ENCODE measurements around the gene IGFN1.
"Not testable (repeated sequence)": the region's sequence is repeated elsewhere in the genome, so short reads cannot be mapped to it uniquely, and the experiment has no call there.

IGFN1 gene

DNA sequence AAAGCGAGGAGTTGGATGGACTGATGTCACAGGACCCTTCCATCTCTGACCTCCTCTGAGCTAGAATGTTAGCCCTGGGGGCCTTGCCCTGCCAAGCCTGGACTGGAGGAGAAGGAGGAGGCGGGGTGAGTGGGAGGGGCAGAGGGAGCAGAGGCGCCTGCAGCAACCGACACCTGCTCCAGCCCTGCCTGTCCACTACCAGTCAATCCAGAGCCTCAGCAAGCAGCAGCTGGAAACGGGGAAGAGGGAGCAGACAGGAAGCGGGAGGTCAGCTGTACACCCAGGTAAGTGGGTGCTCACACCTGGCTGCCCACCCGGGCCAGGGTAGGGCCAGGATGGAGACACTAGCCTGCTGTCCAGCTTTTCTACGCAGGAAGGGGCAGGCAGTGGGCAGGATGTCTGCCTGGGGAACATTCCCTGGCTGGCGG, at the start of gene IGFN1:
Gene IGFN1 (plus strand): TSS at position 201 of the 428 bp plus-strand sequence. CDS start 2,470 bp downstream, outside the sequence.
- DNase-seq, result no peak

GRCh38 chr1:201140941-201141260, 49.7 kb upstream of the IGFN1 start:
- DNase-seq, result no peak

DNA sequence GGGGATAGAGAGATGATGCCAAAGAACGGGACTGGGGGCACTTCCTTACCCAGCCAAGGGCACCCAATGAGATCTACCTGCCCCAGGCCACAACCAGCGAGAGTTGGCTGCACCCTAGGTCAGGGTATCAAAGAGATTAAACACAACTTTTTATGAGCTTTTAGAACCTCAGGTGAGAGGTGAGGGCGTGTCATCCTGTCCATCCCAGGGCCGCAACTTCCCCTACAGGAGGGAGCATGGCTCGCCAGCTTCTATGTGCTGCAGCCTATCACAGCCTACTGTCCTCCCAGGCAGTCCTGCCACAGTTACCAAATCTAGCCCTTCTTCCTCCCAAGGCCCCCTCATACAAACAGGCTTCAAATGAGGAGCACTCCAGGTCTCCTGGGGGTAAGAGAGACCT, 49.2 kb upstream of the IGFN1 start:
- no peak for DNase-seq

DNA sequence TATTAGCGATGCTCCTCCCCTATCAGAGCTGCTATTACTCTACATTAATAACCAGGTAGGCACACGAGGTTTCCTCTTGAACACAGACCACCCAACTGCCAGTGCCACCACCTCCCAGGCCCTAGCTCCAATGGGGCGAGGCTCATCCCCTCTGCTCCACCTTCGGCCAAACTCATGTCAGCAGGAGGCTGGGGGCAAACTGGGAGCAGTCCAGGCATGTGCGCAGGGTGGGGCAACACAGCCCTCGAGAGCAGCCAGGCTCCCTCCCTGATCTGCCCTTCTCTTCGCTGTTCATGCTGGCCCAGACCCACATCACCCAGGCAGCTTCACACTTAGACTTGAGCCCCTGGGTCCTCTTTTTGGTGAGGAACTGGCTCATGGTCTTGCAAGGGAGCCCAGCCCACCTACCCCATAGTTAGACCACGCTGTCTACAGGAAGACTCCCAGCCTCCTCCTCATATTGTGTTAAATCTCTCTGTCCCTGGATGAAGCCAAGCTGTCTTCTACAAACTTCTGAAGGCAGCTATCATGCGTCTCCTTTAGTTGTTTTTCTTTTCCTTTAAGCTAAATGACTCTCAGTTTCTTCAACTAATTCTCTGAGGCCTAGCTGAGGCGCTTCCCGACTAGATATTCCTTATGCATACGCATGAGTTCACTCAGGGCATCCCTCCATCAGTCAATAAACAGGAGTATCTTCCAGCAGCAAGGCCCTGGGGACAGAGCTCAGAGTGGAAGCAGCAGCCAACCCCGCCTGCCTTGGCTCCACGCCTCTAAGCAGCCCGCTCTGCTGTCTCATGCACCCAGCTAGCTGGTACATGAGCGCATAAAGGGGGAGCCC, 48.4 kb upstream of the IGFN1 start:
- no peak for DNase-seq

GRCh38 chr1:201142849-201143725, 47.5 kb upstream of the IGFN1 start:
- DNase-seq, result no peak

DNA sequence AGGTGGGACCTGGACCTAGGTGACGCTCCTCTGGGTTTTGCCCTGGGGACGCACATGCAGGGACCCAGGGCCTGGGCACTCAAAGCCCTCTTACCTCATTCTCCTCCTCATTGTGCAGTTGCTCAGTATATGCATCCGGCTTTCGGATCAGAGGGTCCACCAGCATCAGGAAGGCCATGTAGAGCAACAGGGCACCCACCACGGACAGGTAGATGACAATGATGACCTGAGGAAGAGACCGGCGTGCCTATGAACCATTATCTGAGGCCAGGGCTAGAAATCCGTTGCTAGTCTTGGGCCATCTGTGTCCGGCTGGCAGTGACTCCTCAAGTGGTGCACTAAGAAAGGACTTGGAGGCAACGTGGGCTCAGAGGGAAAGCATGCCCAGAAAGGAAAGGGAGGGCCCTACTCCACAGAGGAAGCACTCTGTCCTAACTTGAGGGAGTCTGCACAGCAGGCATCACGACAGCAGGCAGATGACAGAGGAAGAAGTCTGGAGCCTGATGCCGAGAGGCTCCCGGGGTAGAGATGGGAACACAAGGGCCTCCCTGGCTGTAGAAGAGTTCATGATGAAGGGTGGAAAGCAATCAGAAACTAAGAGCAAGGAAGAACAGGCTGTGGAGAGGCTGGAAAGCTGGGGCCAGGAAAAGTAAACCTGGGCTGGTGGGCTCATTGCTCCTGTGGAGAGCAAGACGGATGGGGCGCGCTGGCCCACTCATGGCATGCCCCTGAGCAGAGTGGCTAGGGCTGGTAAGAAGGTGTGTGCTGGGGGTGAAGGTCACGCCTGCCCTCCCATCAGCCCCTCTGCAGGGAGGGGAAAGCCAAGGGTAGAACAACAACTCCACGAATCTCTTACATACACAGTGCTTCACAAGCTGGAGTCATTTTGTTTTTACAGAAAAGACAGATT, 46.6 kb upstream of the IGFN1 start:
- no peak for DNase-seq

- DNase-seq, result no peak
Observed at GRCh38 chr1:201144701-201145100, 45.9 kb upstream of the IGFN1 start.

DNA sequence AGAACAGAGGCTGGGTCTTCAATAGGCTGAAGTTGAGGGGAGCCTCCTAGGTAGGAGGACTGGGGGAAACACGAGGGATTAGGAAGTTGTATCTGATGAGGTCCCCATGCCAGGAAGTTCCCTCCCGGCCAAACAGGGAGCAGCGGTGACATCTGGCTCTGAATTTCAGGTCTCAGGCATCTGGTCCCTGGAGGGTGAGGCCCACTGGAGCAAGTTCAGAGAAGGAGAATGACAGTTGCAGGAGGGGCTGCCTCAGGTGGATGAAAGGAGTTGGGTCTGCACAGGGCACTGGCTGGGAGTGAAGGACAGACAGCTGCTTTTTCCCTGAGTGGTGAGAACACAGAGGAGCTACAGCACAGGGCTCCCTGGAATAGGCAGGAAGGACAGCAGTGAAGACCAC, 45.5 kb upstream of the IGFN1 start:
- no peak for DNase-seq

DNA sequence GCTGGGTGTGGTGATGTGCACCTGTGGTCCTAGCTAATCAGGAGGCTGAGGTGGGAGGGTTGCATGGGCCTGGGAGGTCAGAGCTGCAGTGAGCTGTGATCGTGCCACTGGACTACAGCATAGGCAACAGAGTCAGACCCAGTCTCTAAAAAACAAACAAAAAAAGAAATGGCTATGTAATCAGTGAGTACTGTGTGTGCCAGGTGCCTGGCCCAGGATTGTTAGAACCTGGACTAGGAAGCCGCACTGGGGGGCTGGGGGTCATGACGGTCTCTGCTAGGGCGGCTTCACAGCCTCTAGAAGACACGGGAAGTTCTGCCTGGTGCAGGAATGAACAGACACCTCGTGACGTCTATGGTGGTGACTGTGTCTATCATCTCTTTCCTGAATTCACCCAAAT, 44.8 kb upstream of the IGFN1 start:
- DNase-seq, result no peak

GRCh38 chr1:201146626-201147390, 43.8 kb upstream of the IGFN1 start:
- DNase-seq, result no peak

- no peak for DNase-seq
Observed at GRCh38 chr1:201147396-201148015, 43.1 kb upstream of the IGFN1 start.

- no peak for DNase-seq
Observed at GRCh38 chr1:201149400-201149799, 41.2 kb upstream of the IGFN1 start.

GRCh38 chr1:201153474-201154388, 36.9 kb upstream of the IGFN1 start:
- DNase-seq, result no peak

DNA sequence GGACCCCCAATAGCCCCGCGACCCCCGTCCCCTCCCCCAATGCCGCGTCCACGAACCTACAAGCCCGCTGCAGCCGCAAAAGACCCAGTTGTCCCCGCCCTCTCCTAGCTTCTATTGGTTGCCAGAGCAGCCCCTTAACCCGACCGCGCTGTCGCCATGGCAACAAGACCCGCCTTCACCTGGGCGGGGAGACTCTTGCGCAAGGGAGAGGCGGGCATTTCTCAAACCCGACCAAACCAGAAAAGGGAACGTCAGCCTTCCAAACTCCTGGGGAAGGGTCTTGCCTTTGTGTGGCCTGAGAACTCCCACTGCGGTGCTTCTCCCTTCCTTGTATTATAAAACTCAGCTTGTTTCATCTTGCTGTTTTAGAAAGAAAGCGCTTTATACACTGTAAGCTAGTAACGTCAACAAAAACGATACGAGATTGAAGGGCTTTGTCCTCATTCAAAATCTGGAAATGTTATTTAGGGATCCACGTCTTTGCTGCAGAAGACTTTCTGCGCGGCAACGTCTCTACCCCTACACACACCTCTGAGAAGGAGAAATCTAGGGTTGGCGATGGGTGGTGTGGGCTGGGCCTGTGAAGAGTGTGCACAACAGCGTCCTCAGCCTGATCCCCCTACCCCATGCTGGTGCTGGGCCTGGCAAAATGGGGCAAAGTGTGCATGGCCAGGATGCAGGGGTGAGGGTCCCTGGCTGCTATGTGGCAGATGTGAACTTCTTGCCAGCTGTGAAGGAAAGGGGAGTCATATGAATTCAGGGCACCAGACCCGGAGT, 36.0 kb upstream of the IGFN1 start, which contains the start of gene TMEM9:
Gene TMEM9 (minus strand): TSS at position 86 of the 777 bp plus-strand sequence. CDS start 551 bp downstream, outside the sequence.
- peak; percentile 79 for DNase-seq

GRCh38 chr1:201155354-201155753, 35.3 kb upstream of the IGFN1 start:
- no peak for DNase-seq

DNA sequence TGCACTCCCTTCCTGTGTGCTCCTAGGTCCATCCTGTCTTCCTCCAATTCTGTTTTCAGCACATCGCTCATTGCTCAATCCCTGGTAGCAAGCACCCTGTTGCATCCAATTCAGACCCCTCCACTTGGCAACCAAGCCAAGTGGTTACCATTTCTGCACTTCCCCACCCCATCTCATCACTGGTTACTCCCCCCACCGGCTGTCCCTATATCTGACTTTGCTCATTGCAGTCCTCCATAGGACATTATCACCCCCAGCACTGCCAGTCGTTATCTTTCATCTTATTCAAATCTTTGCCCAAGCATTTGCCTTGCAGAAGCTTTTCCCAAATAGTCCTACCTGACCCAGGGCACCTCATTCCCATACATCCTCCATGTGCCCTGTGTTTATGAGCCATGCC, 34.3 kb upstream of the IGFN1 start:
- DNase-seq, result no peak

GRCh38 chr1:201156819-201157218, 33.8 kb upstream of the IGFN1 start:
- DNase-seq, result no peak

DNA sequence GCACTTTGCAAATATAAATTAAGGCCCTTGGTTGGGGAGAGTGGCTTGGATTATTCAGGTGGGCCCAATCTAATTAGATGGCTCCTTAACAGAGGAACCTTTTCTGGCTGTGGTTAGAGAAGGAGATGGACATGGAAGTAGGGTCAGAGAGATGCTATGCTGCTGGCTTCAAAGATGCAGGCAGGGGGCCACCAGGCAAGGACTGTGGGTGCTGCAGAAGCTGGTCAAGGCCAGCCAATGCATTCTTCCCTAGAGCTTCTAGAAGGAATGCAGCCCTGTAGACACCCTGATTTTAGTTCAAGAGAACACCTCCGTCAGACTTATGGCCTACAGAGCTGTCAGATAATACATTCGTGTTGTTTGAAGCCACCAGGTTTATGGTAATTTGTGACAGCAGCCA, 32.7 kb upstream of the IGFN1 start:
- no peak for DNase-seq

GRCh38 chr1:201163036-201163435, 27.6 kb upstream of the IGFN1 start:
- DNase-seq, result not testable (repeated sequence)

- DNase-seq, result no peak
Observed at GRCh38 chr1:201163707-201164106, 26.9 kb upstream of the IGFN1 start.

Data from DMS79 treated with DMSO at 0.1 percent for 48 hours (cell line).